ENCODE measurements around the gene LRRC25. TPM values are rescaled to one million over a fixed set of nuclear protein-coding genes. Genes with fewer than 3 reads are reported as not detected.

The LRRC25 gene
- total and polyA plus RNA-seq, 10 of the 15 experiments (the other 5 are each of a cell fraction or from before 2014, with no cell fraction given), result 0.38 to 2.9 (median 1.2) TPM

DNA sequence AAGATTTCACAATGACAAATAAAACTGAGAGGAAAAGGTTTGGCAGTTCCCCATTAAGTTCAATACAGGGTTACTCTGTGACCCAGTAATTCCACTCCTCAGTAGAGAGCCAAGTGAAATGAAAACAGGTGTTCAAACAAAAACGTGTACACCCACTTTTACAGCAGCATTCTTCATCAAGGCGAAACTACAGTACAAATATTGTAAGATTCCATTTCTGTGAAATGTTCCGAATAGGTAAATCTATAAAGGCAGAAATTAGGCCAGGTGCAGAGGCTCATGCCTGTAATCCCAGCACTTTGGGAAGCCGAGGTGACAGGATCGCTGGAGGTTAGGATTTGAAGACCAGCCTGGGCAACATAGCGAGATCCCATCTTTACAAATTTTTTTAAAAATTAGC is 20.4 kb downstream of the LRRC25 start:
- Histone ChIP-seq H3K4me1 (ENCODE audit: control insufficient read depth, insufficient read depth, low read length) (peaks cover 41% of the 10 kb centered on the region), H3K4me3 (no peak overlapping the region), H3K27ac (ENCODE audit: control insufficient read depth, insufficient read depth) (no peak overlapping the region; the same call in 1 of the 2 replicates), H3K4me2 (ENCODE audit: control insufficient read depth, insufficient read depth) (peak overlapping the region; percentile 42; the same call in 1 of the 2 replicates), H3K9me3 (replicated peaks; ENCODE audit: control insufficient read depth, insufficient read depth, low read length) (no peaks in the 10 kb centered on the region), H2AFZ (ENCODE audit: control insufficient read depth, low read depth, low read length) (peak overlapping the region; percentile 15; the same call in 1 of the 2 replicates), H3K79me2 (ENCODE audit: control insufficient read depth, insufficient read depth, low read length) (no peaks in the 10 kb centered on the region), H4K20me1 (ENCODE audit: control insufficient read depth, insufficient read depth) (no peaks in the 10 kb centered on the region), H3K36me3 (ENCODE audit: control insufficient read depth in 2 of 2, insufficient read depth in 2 of 2, low read length in 1 of 2) (no peaks in the 10 kb centered on the region), H3K9ac (ENCODE audit: control insufficient read depth, insufficient read depth, low read length) (no peak overlapping the region), H3K27me3 (replicated peaks in 1 of 2; ENCODE audit: control insufficient read depth in 2 of 2, insufficient read depth in 2 of 2, low read length in 1 of 2) (no peaks in the 10 kb centered on the region)
- no peak for ATAC-seq
- intact Hi-C loops (cut with micrococcal nuclease; ENCODE audit: unreplicated experiment) (no loop called here), in situ Hi-C loops (cut with MboI) (no loop called here)
- TF ChIP-seq CHD4 (IDR thresholded peaks at IDR 0.05) (no peak), NFYB (IDR thresholded peaks at IDR 0.05; ENCODE audit: insufficient read depth, low read depth, low read length) (no peak), MTA3 (IDR thresholded peaks at IDR 0.05; ENCODE audit: borderline replicate concordance, low read length) (no peak), PBX3 (IDR thresholded peaks at IDR 0.05; ENCODE audit: insufficient replicate concordance, low read depth, low read length) (no peak), CBX5 (IDR thresholded peaks at IDR 0.05; ENCODE audit: low read depth) (no peak), RFX5 (IDR thresholded peaks at IDR 0.05; ENCODE audit: low read depth, low read length) (no peak)
- CTCF ChIA-PET, result interaction anchor here (2.2 kb wide), 1 partner anchor 11 kb away, joined by 9 read pairs; no protein-coding TSS in a partner anchor
- POLR2A ChIA-PET, result interaction anchor here (0.8 kb wide), 1 partner anchor 8 kb away, joined by 3 read pairs; no protein-coding TSS in a partner anchor
- no TSS peak for BruUV-seq (replicated peaks)
- no peak for FAIRE-seq
- 56% methylated on average over 6 of the region's 6 CpGs for WGBS (ENCODE audit: insufficient coverage, insufficient replicate concordance, low lambda C conversion rate, missing lambda C conversion rate)
- SMC1A ChIA-PET (ENCODE audit: uncharacterized antibody, unreplicated experiment), result interaction anchor here (1.0 kb wide), 2 partner anchors 11 to 33 kb away, joined by 3 read pairs; no protein-coding TSS in a partner anchor
- RAD21 ChIA-PET (ENCODE audit: unreplicated experiment), result interaction anchor here (0.7 to 1.3 kb wide), 2 partner anchors 11 to 34 kb away, joined by 3 to 4 read pairs; no protein-coding TSS in a partner anchor
- DNase-seq (ENCODE audit: low read depth, low spot score), result no peak
